Measurements from ENCODE around the gene ZPBP. TPM values are rescaled to one million over a fixed set of nuclear protein-coding genes. Genes with fewer than 3 reads are reported as not detected.

The ZPBP gene
- total RNA-seq, 1 donor from 2014 or later = not detected

DNA sequence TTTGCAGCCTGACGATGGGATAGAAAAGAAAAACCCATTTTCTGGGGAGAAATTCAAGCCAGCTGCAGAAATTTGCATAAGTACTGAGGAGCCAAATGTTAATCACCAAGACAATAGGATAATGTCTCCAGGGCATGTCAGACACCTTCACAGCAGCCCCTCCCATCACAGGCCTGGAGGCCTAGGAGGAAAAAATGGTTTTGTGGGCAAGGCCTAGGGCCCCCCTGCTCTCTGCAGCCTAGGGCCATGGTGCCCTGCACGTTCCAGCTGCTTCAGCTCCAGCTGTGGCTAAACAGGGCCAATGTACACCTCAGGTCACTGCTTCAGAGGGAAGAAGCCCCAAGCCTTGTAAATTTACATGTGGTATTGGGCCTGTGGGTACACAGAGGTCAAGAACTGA is 161.4 kb downstream of the ZPBP start:
- Histone ChIP-seq H3K4me3 (no peak overlapping the region), H3K27me3 (ENCODE audit: low read depth) (no peaks in the 10 kb centered on the region), H3K36me3 (no peaks in the 10 kb centered on the region), H3K9me3 (replicated peaks) (peaks cover 30% of the 10 kb centered on the region), H3K4me1 (no peaks in the 10 kb centered on the region), H3K27ac (replicated peaks) (no peak overlapping the region)
- no peak for TF ChIP-seq CTCF (IDR thresholded peaks at IDR 0.05; ENCODE audit: borderline replicate concordance)
- intact Hi-C loops (cut with micrococcal nuclease) = no loop called here
- DNase-seq = no peak

- Histone ChIP-seq H3K36me3 (no peaks in the 10 kb centered on the region), H3K4me1 (no peaks in the 10 kb centered on the region), H3K27ac (replicated peaks) (no peak overlapping the region), H3K4me3 (no peak overlapping the region), H3K27me3 (ENCODE audit: low read depth) (no peaks in the 10 kb centered on the region), H3K9me3 (replicated peaks) (peaks cover 30% of the 10 kb centered on the region)
- no peak for DNase-seq
- no peak for TF ChIP-seq CTCF (IDR thresholded peaks at IDR 0.05; ENCODE audit: borderline replicate concordance)
- intact Hi-C loops (cut with micrococcal nuclease) = no loop called here
Observed at GRCh38 chr7:49928787-49929186, 164.3 kb downstream of the ZPBP start.

- no peak for DNase-seq
- Histone ChIP-seq H3K9me3 (replicated peaks) (peaks cover 23% of the 10 kb centered on the region), H3K27me3 (ENCODE audit: low read depth) (no peaks in the 10 kb centered on the region), H3K27ac (replicated peaks) (no peak overlapping the region), H3K4me3 (no peak overlapping the region), H3K36me3 (no peaks in the 10 kb centered on the region), H3K4me1 (no peaks in the 10 kb centered on the region)
- TF ChIP-seq CTCF (IDR thresholded peaks at IDR 0.05; ENCODE audit: borderline replicate concordance) = no peak
- intact Hi-C loops (cut with micrococcal nuclease) = no loop called here
Observed at GRCh38 chr7:49927631-49928030, 165.4 kb downstream of the ZPBP start.

DNA sequence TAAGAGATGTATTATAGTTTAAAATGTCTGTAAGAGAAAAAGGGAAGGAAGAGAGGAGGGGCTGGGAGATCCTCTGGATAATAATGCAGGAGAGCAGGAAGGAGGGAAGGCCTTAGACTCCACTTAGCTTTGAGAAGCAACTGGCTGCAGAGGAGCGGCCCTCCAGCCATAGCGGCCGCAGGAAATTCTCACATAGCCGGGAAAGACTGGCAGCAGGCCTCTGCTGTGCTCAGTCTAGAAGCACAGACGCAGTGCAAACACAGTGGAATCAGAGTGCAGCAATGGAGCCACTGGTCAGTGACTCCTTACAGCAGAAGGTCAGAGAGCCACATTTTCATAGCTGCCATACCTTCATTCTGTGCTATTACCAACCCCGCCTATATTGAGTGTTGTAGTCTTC is 166.3 kb downstream of the ZPBP start:
- H3K9me3 ChIP-seq (replicated peaks) = peaks cover 14% of the 10 kb centered on the region
- intact Hi-C loops (cut with micrococcal nuclease) = no loop called here
- no peaks in the 10 kb centered on the region for H3K27me3 ChIP-seq (ENCODE audit: low read depth)
- no peak for TF ChIP-seq CTCF (IDR thresholded peaks at IDR 0.05; ENCODE audit: borderline replicate concordance)
- no peaks in the 10 kb centered on the region for H3K36me3 ChIP-seq
- H3K4me3 ChIP-seq = no peak overlapping the region
- no peak overlapping the region for H3K27ac ChIP-seq (replicated peaks)
- DNase-seq = no peak
- no peaks in the 10 kb centered on the region for H3K4me1 ChIP-seq

- intact Hi-C loops (cut with micrococcal nuclease) = no loop called here
- Histone ChIP-seq H3K36me3 (no peaks in the 10 kb centered on the region), H3K4me3 (no peak overlapping the region), H3K27me3 (ENCODE audit: low read depth) (no peaks in the 10 kb centered on the region), H3K9me3 (replicated peaks) (no peaks in the 10 kb centered on the region), H3K4me1 (no peaks in the 10 kb centered on the region), H3K27ac (replicated peaks) (no peak overlapping the region)
- TF ChIP-seq CTCF (IDR thresholded peaks at IDR 0.05; ENCODE audit: borderline replicate concordance) = no peak
- no peak for DNase-seq
Observed at GRCh38 chr7:49911909-49912308, 181.1 kb downstream of the ZPBP start.

- peak; percentile 45 for DNase-seq
- Histone ChIP-seq H3K4me3 (no peak overlapping the region), H3K9me3 (replicated peaks) (no peaks in the 10 kb centered on the region), H3K27me3 (ENCODE audit: low read depth) (no peaks in the 10 kb centered on the region), H3K4me1 (peaks cover 10% of the 10 kb centered on the region), H3K36me3 (no peaks in the 10 kb centered on the region), H3K27ac (replicated peaks) (peak overlapping the region; percentile 69)
- TF ChIP-seq CTCF (IDR thresholded peaks at IDR 0.05; ENCODE audit: borderline replicate concordance) = no peak
- intact Hi-C loops (cut with micrococcal nuclease) = no loop called here
Observed at GRCh38 chr7:49894543-49894942, 198.5 kb downstream of the ZPBP start.

All from left ventricle myocardium inferior (tissue), 1 donor.